Measurements from ENCODE around the gene LPP.

- TF ChIP-seq EZH2 (IDR thresholded peaks at IDR 0.05) (no peak), POLR2AphosphoS5 (IDR thresholded peaks at IDR 0.05; ENCODE audit: borderline replicate concordance, low read depth, low read length) (no peak)
Measured at GRCh38 chr3:188778091-188778852, 624.3 kb downstream of the LPP start.

All from SK-N-MC (cell line).